Parathyroid adenoma (tissue), 2 donors: ENCODE results near the gene PEX19.

Experiments
- H2AFZ ChIP-seq: fragments of 300-600 bp; sonication (generic); one replicate; pipeline ENCODE4 v1.7.0; 2017; ENCODE audit warnings: antibody characterized with exemption, mild to moderate bottlenecking
- H3K27ac ChIP-seq: fragments of 300-600 bp; sonication (generic); one replicate; pipeline ENCODE4 v1.7.0; 2017
- H3K27me3 ChIP-seq: fragments of 300-600 bp; sonication (generic); one replicate; pipeline ENCODE4 v1.7.0; 2017; ENCODE audit warnings: low read length; ENCODE audit not compliant: control insufficient read depth, insufficient read depth
- H3K36me3 ChIP-seq: fragments of 300-600 bp; sonication (generic); one replicate; pipeline ENCODE4 v1.7.0; 2017; ENCODE audit warnings: low read length; ENCODE audit not compliant: control insufficient read depth, insufficient read depth
- H3K4me1 ChIP-seq: fragments of 300-600 bp; sonication (generic); one replicate; pipeline ENCODE4 v1.7.0; 2017; ENCODE audit warnings: control low read depth
- H3K4me2 ChIP-seq: fragments of 300-600 bp; sonication (generic); one replicate; pipeline ENCODE4 v1.7.0; 2017; ENCODE audit warnings: low read length
- H3K4me3 ChIP-seq: fragments of 300-600 bp; sonication (generic); one replicate; pipeline ENCODE4 v1.7.0; 2017; ENCODE audit warnings: low read depth, low read length
- H3K79me2 ChIP-seq: fragments of 300-600 bp; sonication (generic); one replicate; pipeline ENCODE4 v1.7.0; 2017; ENCODE audit warnings: control low read depth
- H3K9ac ChIP-seq: fragments of 300-600 bp; sonication (generic); one replicate; pipeline ENCODE4 v1.7.0; 2017; ENCODE audit warnings: mild to moderate bottlenecking
- H3K9me3 ChIP-seq: fragments of 300-600 bp; sonication (generic); one replicate; pipeline ENCODE4 v1.7.0; 2017; ENCODE audit warnings: low read length; ENCODE audit not compliant: control insufficient read depth
- CTCF ChIP-seq: fragments of 300-600 bp; sonication (generic); IDR thresholded peaks from one replicate; pipeline ENCODE4 v1.7.0; 2017; ENCODE audit warnings: antibody characterized with exemption, mild to moderate bottlenecking
- donor health status: primary hyperparathyroidism.

The PEX19 gene

DNA sequence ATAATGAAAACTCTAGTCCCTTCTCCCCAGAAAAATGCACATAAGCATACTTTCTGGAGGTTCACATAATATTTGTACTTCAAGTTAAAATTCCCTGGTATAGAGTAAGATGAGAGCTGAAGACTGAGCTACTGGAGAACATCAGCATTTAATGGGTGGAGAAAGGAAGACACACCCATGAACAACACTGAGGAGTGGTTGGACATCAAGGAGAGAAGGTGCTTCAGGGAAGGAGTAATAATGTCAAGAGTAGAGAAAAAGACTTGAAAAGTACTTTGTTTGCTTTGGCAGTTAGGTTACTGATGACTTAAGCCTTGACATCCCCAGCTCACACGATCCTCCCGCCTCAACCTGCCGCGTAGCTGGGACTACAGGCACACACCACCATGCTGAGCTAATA, 57.9 kb downstream of the PEX19 start:
- H3K9me3 ChIP-seq = no peaks in the 10 kb centered on the region
- no peak overlapping the region for H3K4me3 ChIP-seq
- no peaks in the 10 kb centered on the region for H3K4me1 ChIP-seq
- no peak overlapping the region for H3K4me2 ChIP-seq
- no peak for TF ChIP-seq CTCF
- H3K79me2 ChIP-seq = no peaks in the 10 kb centered on the region
- no peak overlapping the region for H3K9ac ChIP-seq
- H3K27me3 ChIP-seq = no peaks in the 10 kb centered on the region
- no peaks in the 10 kb centered on the region for H3K36me3 ChIP-seq
- H3K27ac ChIP-seq = no peak overlapping the region
- H2AFZ ChIP-seq = no peak overlapping the region
